NCI-H146 treated with DMSO at 0.1 percent for 48 hours (cell line): ENCODE results near the gene OR5D14.

Source experiments
- DNase-seq: peaks from one replicate; lab custom pipeline; 2025; ENCODE audit not compliant: unreplicated experiment; lab: John Stamatoyannopoulos, UW

OR5D14 gene

GRCh38 chr11:55795256-55795655 is at the start of gene OR5D14:
Gene OR5D14, plus strand, starts transcription at chr11:55795556. Its CDS starts 0 bp downstream, at chr11:55795556.
- no peak for DNase-seq

- DNase-seq: no peak
These were observed 22.2 kb upstream of the OR5D14 start, which contains the start of gene OR5D13 for GRCh38 chr11:55773138-55773537. Gene OR5D13, plus strand, starts transcription at chr11:55773438. Its CDS starts 0 bp downstream, at chr11:55773438.

- no peak for DNase-seq
These were observed 3.8 kb upstream of the OR5D14 start for GRCh38 chr11:55791606-55792005.

- no peak for DNase-seq
These were observed 2.0 kb upstream of the OR5D14 start for GRCh38 chr11:55793321-55793720.

- DNase-seq: no peak
These were observed 10.9 kb downstream of the OR5D14 start for GRCh38 chr11:55806248-55806647.

GRCh38 chr11:55811067-55811466 is 15.7 kb downstream of the OR5D14 start, which contains the start of gene OR5L1:
Gene OR5L1, plus strand, starts transcription at chr11:55811367. Its CDS starts 100 bp downstream, at chr11:55811467.
- DNase-seq: no peak

- DNase-seq: no peak
These were observed 24.0 kb downstream of the OR5D14 start, which contains the start of gene OR5D18 for GRCh38 chr11:55819330-55819729. Gene OR5D18, plus strand, starts transcription at chr11:55819630. Its CDS starts 0 bp downstream, at chr11:55819630.

- no peak for DNase-seq
These were observed 31.6 kb downstream of the OR5D14 start, which contains the start of gene OR5L2 for GRCh38 chr11:55826919-55827318. Gene OR5L2, plus strand, starts transcription at chr11:55827219. Its CDS starts 0 bp downstream, at chr11:55827219.

GRCh38 chr11:55838452-55838851 is 43.1 kb downstream of the OR5D14 start, which contains the start of gene OR5D16:
Gene OR5D16, plus strand, starts transcription at chr11:55838752. Its CDS starts 0 bp downstream, at chr11:55838752.
- DNase-seq: no peak
